T-helper 2 cell treated with Interferon-gamma antibody and Interleukin-4, amounts not matched to agents 100 ng/mL and 5 ng/mL, for 36 hours (primary cell): ENCODE data around the gene TMOD4. TPM values are rescaled to one million over a fixed set of nuclear protein-coding genes. Genes with fewer than 3 reads are reported as not detected.

Source experiments
- intact Hi-C: fragments of 100-400 bp; cut with micrococcal nuclease; formaldehyde crosslinking; loops from one replicate; pipeline ENCODE4 v1.15.1; 2023
- total RNA-seq: library from RNA; stranded (reverse); gene quantifications from 2 replicates; pipeline ENCODE4 v1.2.3, GENCODE V29; 2022

Gene TMOD4
- total RNA-seq, 1 donor from 2014 or later, result 2.8 TPM

DNA sequence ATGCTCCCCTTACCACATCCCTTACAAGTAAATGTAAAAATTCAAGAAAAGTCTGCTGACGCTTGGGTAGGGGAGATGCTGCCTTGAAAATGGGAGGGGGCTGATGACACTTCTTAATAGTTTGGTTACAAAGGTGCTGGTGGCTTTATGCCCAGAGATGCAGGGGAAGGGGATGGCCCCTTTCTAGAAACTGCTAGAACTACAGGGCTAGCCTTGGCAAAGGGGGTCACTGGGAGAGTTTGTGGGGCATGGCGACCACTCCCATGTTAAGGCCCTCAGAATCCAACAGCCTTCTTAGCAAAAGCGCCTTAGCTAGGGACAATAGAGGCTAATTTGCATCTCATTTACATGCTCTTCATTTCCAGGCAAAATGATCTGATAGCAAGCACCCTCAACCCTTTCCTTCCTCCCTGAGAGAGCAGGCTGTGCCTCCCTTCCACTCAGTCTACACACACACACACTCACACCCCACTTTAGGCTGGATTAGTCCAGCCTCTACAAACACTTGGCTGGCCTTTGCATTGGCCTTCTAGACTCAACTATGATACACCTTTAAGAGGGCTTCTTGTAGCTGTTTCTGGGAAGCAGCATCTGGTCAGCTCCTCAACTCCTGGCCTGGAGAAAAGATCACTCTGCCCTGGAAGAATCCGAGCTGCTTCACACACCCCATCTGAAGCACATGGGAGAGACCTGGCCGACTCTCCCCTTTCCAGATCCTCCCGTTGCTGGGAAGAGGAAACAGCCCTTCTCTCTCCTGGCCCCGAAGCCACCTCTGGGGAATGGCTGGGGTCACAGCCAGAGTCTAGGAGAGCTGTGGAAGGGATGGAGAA is 31.1 kb downstream of the TMOD4 start:
- intact Hi-C loops, result no loop called here

GRCh38 chr1:151143986-151144385 is 31.8 kb downstream of the TMOD4 start:
- intact Hi-C loops, result no loop called here

- intact Hi-C loops, result no loop called here
Measured at GRCh38 chr1:151143057-151143435, 32.7 kb downstream of the TMOD4 start.

DNA sequence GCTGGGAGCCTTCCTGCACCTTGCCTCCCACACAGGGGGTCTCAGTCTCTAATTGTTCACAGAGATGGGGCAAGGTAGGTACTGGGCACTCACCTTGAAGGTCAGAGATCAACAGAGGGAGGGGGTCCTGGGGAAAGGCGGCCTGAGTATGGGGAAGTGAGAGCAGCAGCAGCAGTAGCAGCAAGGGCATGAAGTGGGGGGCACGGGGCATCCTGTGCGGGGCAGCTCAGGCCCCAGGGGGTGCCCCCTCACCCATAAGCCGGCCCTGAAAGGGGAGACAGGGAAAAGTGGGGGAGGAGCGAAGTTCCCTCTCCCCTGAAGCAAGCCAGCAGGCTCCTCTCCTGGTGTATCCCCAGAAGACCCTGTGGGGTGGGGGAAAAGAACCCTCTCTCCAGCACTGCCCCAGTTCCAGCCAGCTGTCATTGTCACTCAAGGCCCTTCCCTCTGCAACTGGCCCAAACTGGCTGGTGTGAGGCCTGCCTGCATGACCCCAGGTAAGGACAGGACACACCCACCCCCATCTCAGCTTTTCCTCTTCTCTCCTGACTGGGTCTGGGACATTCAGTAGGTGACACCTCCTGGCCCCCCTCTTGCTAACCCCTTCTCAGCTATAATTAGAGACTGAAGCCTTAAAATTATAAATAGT is 33.2 kb downstream of the TMOD4 start:
- intact Hi-C loops, result no loop called here

DNA sequence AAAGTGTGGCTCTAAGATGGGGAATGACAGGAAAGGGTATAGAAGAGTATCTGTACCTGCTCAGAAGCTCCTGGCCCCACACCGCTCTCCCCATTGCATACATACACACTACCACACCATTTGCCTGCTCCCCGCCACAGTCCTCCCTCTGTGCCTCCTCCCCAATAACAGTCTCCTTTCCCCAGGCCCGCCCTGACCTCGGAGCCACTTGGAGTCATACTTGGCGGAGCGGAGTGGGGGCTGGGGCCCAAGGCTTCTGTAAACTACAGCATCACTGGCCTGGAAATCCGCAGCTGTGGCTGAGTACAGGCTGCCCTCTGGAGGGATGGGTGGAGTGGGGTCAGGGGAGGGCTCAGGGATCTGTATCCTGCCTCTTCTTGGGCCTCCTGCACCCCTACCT is 38.0 kb downstream of the TMOD4 start:
- intact Hi-C loops, result no loop called here

GRCh38 chr1:151135433-151136385 is 40.1 kb downstream of the TMOD4 start:
- intact Hi-C loops, result no loop called here

GRCh38 chr1:151134991-151135390 is 40.8 kb downstream of the TMOD4 start:
- intact Hi-C loops, result no loop called here

DNA sequence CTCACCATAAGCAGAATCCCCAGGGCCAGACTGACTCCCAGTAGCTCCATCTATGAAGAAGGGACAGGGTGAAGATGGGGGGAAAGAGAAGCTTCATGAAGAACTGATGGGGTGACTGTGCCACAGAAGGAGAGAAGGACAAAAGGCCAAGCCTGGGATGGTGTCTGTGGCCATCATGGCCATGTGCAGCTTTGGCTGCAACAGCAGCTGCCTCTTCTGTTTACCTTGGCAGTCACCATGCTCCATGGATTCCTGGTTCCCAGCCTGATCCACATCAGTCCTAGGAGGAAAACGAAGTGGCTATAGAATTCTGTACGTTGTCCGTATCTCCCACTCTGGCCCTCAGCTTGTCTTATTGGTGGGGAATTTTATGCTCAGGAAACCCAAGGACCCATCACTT is 41.4 kb downstream of the TMOD4 start:
- intact Hi-C loops, result no loop called here

DNA sequence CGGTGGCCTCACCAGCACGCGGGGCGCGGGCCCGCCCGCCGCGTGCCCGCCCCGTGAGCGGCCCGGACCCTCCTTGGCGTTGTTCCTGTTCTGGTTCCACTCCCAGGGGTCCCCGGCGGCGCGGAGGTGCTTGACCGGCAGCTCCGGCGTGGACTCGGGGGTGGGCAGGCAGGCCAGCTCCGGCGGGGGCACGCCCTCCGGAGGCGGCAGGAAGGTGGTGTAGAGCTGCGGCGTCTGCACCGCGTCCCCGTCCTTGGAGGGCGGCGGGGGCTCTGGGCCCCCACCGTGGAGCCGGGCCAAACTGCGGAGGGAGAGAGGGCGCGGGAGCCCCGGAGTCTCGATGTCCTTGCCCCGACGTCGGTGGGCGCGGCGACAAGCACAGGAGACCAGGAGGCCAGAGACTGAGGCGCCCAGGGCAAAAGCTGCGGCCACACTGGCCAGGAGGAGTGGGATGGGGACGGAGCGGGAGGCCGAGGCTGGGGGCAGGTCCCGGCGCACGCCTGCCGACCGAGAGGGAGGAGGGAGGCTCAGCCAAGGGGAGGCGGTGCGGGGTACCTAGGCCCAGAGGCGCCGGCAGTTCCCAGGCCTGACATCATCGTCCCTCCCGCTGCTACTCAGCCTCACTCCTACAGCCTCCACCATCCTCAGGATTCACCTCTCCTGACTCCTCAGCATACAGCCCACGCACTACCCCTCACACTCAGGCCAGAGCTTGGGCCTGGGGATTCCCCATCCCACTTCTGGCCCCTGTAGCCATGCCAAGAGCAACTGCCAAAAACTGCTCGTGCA is 42.6 kb downstream of the TMOD4 start:
- intact Hi-C loops, result no loop called here

GRCh38 chr1:151132335-151133017 is 43.3 kb downstream of the TMOD4 start:
- intact Hi-C loops, result no loop called here

DNA sequence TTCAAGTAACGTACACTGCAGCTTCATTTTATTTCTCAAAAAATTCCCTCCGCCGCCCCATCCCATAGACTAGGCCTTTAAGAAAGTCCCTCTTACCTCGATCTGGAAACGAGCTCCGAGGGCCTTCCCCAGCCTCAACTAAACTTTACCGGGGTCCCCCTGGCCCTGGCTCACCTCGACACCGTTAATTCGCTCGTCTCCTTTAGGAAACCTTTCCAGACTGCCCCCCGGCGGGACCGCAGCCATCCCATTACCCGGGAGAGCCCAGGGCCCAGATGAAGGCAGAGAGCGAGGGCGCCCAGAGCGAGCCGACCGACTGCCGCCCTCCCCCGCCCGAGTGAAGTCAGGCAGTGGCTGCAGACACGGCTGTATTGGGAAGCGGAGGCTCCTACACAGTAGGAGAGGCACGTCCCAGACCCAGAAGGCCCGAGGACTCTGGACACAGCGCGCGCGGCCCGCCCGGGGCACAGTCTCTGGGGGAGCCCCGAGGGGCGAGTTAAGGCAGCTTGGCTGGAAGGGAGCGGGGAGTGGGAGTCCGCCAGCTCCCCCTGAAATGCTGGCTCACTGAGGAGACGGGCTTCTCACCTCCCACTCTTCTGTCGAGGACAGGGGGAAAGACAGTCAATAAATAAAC is 44.0 kb downstream of the TMOD4 start:
- intact Hi-C loops, result no loop called here

DNA sequence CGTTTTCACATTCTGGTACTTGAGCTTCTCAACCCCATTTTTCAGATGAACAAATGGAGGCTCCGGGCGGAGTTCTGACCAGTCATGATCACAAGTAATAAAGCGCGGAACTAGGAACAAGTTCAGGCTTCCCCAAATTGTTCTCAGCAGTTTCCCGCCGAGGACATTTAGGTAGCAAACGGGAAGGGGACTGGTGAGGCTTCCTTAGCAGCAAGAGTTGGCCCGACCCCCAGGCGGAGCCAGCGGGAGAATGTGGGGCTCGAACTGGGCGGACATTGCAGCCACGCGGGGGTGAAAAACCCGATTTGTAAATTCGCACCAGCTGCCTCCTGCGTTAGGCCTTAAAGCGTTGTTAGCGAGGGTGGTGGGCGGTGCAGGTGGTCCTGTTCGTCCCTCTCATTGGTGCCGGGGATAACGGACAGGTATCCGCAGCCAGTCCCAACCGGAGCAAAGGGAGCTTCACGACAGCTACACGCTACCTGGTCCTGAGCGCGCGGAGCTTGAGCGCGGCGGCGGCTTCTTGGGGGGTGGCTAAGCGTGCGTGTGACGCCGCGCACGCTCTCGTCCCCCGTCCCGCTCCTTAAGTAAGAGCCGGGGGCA is 44.7 kb downstream of the TMOD4 start:
- intact Hi-C loops, result no loop called here

- intact Hi-C loops, result no loop called here
Measured at GRCh38 chr1:151128800-151129199, 47.0 kb downstream of the TMOD4 start.

DNA sequence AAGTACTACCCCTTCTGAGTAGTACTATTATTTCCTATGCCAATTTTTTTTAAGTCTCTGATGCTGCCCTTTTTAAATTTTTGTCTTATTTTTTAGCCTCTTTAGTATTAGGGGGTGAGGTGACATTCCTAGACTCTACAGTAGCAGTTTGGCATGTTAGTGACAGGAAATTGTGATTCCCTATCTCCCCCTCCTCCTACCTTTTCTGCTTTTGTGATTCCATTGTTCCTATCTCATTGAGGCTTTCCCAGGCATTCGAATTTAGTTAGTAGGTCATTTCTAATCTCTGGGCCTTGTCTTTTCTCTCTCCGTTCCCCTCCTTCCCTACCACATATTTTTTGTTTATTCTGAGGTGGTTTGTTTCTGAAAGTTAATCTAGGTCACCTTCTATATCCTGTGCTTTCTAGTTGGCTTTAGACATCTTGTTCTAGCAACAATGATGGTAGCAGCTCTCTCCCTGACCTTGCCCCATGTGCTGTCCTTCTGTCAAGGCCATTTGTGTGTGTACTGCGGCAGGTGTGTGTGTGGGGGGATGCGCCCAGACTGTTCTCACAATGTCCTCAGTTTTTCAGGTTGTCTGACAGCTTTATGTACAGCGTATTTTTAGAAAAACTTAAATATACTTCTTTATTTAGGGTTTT is 50.9 kb downstream of the TMOD4 start:
- intact Hi-C loops, result no loop called here

Other genes with a start within 250 kb of the TMOD4 start
- 52.2 and 52.4 TPM in 2 replicates for gene SETDB1, start 249.6 kb downstream of the TMOD4 start, total RNA-seq
- 167 and 172 TPM in 2 replicates for gene CERS2, start 201.1 kb downstream of the TMOD4 start, total RNA-seq
- 0.09 TPM in 1 of 2 replicates, not detected in the other for gene ANXA9, start 193.7 kb downstream of the TMOD4 start, total RNA-seq
- 20.9 and 21.4 TPM in 2 replicates for gene MINDY1, start 169.1 kb downstream of the TMOD4 start, total RNA-seq
- gene PRUNE1, start 167.5 kb downstream of the TMOD4 start, total RNA-seq, result 13.9 and 16.6 TPM in 2 replicates
- gene BNIPL, start 139.4 kb downstream of the TMOD4 start, total RNA-seq, result 1.1 and 1.5 TPM in 2 replicates
- 1.0 and 1.8 TPM in 2 replicates for gene C1orf56, start 128.2 kb downstream of the TMOD4 start, total RNA-seq
- gene CDC42SE1, start 116.4 kb downstream of the TMOD4 start, total RNA-seq, result 345 and 347 TPM in 2 replicates
- gene MLLT11, start 115.6 kb downstream of the TMOD4 start, total RNA-seq, result 3.4 and 4.0 TPM in 2 replicates
- 27.4 and 28.7 TPM in 2 replicates for gene GABPB2, start 105.2 kb downstream of the TMOD4 start, total RNA-seq
- 1.6 and 1.8 TPM in 2 replicates for gene SEMA6C, start 29.4 kb downstream of the TMOD4 start, total RNA-seq
- 27.7 and 28.5 TPM in 2 replicates for gene TNFAIP8L2, start 19.3 kb downstream of the TMOD4 start, total RNA-seq
- gene LYSMD1, start 10.1 kb downstream of the TMOD4 start, total RNA-seq, result 2.8 and 2.9 TPM in 2 replicates
- 61.1 and 63.0 TPM in 2 replicates for gene SCNM1, start 9.8 kb downstream of the TMOD4 start, total RNA-seq
- gene VPS72, start 14.2 kb upstream of the TMOD4 start, total RNA-seq, result 75.6 and 78.2 TPM in 2 replicates
- gene PIP5K1A, start 22.6 kb upstream of the TMOD4 start, total RNA-seq, result 68.5 and 71.7 TPM in 2 replicates
- gene PSMD4, start 78.8 kb upstream of the TMOD4 start, total RNA-seq, result 188 and 192 TPM in 2 replicates
- 20.1 and 24.0 TPM in 2 replicates for gene ZNF687, start 106.3 kb upstream of the TMOD4 start, total RNA-seq
- 64.8 and 67.4 TPM in 2 replicates for gene PI4KB, start 151.4 kb upstream of the TMOD4 start, total RNA-seq
- 75.3 and 80.4 TPM in 2 replicates for gene RFX5, start 171.3 kb upstream of the TMOD4 start, total RNA-seq
- not detected in 2 replicates for gene SELENBP1, start 196.7 kb upstream of the TMOD4 start, total RNA-seq
- 335 and 353 TPM in 2 replicates for gene PSMB4, start 223.6 kb upstream of the TMOD4 start, total RNA-seq